Activated effector memory CD4-positive, alpha-beta T cell treated with anti-CD3 and anti-CD28 coated beads, Interleukin-2, amount 50 U/mL, for 16 hours (primary cell): ENCODE data around the gene IL5RA.

Source experiments
- DNase-seq: peaks from one replicate; pipeline ENCODE4 v3.0.0-alpha.2; 2020

The IL5RA gene

GRCh38 chr3:3059645-3060044 lies 50.5 kb downstream of the IL5RA start:
- no peak for DNase-seq

- no peak for DNase-seq
Measured at GRCh38 chr3:3053974-3054373, 56.2 kb downstream of the IL5RA start.

GRCh38 chr3:3038201-3038991 lies 71.8 kb downstream of the IL5RA start:
- no peak for DNase-seq

- no peak for DNase-seq
Measured at GRCh38 chr3:3037156-3037555, 73.0 kb downstream of the IL5RA start.

DNA sequence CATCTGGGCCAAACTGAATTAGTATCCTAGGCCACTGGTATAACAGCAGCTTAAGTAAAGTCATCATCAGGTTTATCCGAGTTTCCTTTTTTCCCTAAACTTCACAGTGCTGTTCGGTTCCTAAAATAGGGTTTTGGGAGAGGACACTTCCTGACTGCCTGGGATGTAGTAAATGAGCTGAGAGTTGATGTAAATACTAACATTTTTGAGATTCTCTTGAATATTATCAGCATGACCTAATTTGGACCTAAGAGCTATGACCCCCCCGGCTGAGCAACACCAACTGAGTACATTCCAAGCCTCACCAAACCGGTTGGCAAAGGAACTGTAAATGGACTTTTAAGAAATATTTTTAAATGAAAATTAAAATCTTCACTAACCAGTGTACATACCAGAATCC lies 78.8 kb downstream of the IL5RA start:
- no peak for DNase-seq

- DNase-seq: no peak
Measured at GRCh38 chr3:3027976-3028567, 82.1 kb downstream of the IL5RA start.

DNA sequence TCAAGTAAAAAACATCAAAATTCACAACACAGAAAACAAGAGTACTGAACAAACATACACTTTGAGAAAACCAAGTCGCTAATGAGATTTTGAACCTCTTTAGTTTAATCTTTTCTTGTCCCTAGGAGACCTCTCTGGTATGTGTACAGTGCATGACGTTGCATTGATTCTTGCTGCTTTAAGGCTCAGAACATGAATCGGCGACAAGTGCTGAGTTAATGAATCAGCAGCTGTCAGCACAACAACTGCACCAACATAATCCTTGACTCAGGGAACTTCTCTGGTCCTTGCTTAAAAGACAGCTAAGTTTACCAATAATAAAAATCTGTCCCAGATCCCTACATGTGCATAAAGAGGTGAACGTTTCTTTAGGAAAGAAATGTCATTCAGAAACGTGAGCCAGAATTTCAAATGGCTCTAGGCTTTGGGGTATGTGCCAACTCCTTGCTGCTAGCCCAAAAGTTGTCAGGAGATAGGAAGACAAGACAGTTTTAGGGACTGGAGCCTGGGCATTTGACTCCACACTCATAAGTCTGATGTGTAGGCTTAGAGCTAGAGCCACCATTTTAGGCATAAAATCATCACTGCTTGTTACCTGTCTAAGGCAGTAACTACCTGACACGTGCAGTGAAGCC lies 86.9 kb downstream of the IL5RA start:
- DNase-seq: no peak

DNA sequence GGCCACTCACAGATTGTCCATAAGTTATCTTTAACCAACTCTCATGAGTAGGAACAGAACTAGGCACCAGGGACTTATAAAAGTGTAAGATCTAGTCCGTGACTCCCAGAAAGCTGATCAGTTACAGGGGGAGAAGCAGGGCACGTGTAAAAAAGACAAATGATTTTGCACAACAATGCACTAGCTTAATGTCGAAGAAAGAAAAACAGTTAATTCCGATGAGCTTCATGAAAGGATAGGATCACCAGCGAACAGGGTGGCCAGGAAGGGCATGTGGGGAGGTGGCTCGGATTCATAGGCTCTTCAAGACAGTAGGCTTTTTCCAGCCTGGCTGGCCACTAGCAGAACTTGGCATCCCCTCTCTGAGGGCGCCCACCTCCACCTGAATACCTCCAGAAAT lies 90.0 kb downstream of the IL5RA start:
- no peak for DNase-seq
